ENCODE measurements around the gene KCNQ1.

DNA sequence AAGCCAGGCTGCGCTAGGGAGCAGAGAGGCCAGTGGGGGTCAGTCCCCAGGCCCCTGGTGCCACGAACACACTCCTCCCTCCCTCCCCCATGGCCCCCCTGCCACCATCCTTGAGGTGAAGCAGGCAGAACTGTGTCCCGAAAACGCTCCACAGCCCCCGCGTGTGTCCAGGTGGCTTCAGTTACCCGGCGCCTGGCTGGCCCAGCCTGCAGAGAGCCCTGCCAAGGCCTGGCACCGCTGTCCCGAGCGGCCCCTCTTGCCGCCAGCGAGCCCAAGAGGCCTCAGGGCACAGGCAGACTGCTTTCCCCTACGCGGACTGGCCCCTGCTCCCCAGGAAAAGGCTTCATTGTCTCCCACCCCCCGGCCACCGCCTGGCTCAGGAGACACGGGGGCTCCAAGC lies 413.1 kb downstream of the KCNQ1 start:
- TF ChIP-seq EZH2 (IDR thresholded peaks at IDR 0.05; ENCODE audit: borderline replicate concordance, insufficient read depth, low read length, poor library complexity, severe bottlenecking) = no peak
- TF ChIP-seq, protein P1, sequence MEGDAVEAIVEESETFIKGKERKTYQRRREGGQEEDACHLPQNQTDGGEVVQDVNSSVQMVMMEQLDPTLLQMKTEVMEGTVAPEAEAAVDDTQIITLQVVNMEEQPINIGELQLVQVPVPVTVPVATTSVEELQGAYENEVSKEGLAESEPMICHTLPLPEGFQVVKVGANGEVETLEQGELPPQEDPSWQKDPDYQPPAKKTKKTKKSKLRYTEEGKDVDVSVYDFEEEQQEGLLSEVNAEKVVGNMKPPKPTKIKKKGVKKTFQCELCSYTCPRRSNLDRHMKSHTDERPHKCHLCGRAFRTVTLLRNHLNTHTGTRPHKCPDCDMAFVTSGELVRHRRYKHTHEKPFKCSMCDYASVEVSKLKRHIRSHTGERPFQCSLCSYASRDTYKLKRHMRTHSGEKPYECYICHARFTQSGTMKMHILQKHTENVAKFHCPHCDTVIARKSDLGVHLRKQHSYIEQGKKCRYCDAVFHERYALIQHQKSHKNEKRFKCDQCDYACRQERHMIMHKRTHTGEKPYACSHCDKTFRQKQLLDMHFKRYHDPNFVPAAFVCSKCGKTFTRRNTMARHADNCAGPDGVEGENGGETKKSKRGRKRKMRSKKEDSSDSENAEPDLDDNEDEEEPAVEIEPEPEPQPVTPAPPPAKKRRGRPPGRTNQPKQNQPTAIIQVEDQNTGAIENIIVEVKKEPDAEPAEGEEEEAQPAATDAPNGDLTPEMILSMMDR (IDR thresholded peaks at IDR 0.05; ENCODE audit: poor library complexity, severe bottlenecking) = no peak
- TF ChIP-seq EP300 (conservative IDR thresholded peaks at IDR 0.05; ENCODE audit: poor library complexity, severe bottlenecking) = no peak
- TF ChIP-seq SMC3 (conservative IDR thresholded peaks at IDR 0.05; ENCODE audit: poor library complexity) = no peak

Data from neural cell (in vitro differentiated cells).